Ascending aorta (tissue), 2 donors: ENCODE data around the gene PCSK2. TPM values are rescaled to one million over a fixed set of nuclear protein-coding genes. Genes with fewer than 3 reads are reported as not detected.
A peak's percentile ranks its signal among the peaks of the same experiment; 100 is the strongest.

Source experiments
- DNase-seq, 2 donors: peaks; one replicate each; pipeline ENCODE4 v3.0.0-alpha.2; 2019; ENCODE audit warnings: low spot score in 2 of 2
- H3K27ac ChIP-seq, 2 donors: fragments of 200-600 bp; sonication (generic); one replicate each; pipeline ENCODE4 v1.5.1; 2016 to 2017; ENCODE audit warnings: mild to moderate bottlenecking in 1 of 2
- H3K27me3 ChIP-seq: fragments of 200-600 bp; sonication (generic); one replicate; pipeline ENCODE4 v1.5.1; 2017
- H3K36me3 ChIP-seq, 2 donors: fragments of 200-600 bp; sonication (generic); one replicate each; pipeline ENCODE4 v1.5.1; 2016
- H3K4me1 ChIP-seq, 2 donors: fragments of 200-600 bp; sonication (generic); one replicate each; pipeline ENCODE4 v1.5.1; 2016 to 2017; ENCODE audit warnings: mild to moderate bottlenecking in 1 of 2
- H3K4me3 ChIP-seq, 2 donors: fragments of 200-600 bp; sonication (generic); one replicate each; pipeline ENCODE4 v1.5.1; 2016 to 2017; ENCODE audit warnings: mild to moderate bottlenecking in 1 of 2
- H3K9me3 ChIP-seq, 2 donors: fragments of 200-600 bp; sonication (generic); one replicate each; pipeline ENCODE4 v1.5.1; 2016
- intact Hi-C: fragments of 100-400 bp; cut with DNase I; formaldehyde crosslinking; loops from one replicate; pipeline ENCODE4 v1.15.1; 2023
- total RNA-seq: library from RNA; depleted of rRNA; stranded (reverse); fragments of >200 nt; gene quantifications from one replicate; pipeline ENCODE4 v1.1.0, GENCODE V29; 2016
- TF ChIP-seq, protein P1 (sequence below), 3 experiments: fragments of 200-600 bp in 2 of 3; fragments of 450-650 bp in 1 of 3; sonication (generic) in 2 of 3; IDR thresholded peaks; one replicate each; pipeline ENCODE4 v1.5.1; 2016 to 2019; ENCODE audit warnings: antibody characterized with exemption in 3 of 3, mild to moderate bottlenecking in 1 of 3, moderate library complexity in 1 of 3

Gene PCSK2
- not detected for total RNA-seq

GRCh38 chr20:17226410-17227218 lies at the start of gene PCSK2:
PCSK2 (plus strand) TSS chr20:17227040; CDS start chr20:17227306, 266 bp downstream.
- no peaks in the 10 kb centered on the region for H3K27me3 ChIP-seq
- peaks cover 0 to 6% of the 10 kb centered on the region in 2 donors for H3K4me1 ChIP-seq
- TF ChIP-seq, protein P1, sequence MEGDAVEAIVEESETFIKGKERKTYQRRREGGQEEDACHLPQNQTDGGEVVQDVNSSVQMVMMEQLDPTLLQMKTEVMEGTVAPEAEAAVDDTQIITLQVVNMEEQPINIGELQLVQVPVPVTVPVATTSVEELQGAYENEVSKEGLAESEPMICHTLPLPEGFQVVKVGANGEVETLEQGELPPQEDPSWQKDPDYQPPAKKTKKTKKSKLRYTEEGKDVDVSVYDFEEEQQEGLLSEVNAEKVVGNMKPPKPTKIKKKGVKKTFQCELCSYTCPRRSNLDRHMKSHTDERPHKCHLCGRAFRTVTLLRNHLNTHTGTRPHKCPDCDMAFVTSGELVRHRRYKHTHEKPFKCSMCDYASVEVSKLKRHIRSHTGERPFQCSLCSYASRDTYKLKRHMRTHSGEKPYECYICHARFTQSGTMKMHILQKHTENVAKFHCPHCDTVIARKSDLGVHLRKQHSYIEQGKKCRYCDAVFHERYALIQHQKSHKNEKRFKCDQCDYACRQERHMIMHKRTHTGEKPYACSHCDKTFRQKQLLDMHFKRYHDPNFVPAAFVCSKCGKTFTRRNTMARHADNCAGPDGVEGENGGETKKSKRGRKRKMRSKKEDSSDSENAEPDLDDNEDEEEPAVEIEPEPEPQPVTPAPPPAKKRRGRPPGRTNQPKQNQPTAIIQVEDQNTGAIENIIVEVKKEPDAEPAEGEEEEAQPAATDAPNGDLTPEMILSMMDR (IDR thresholded peaks at IDR 0.05): no peak
- no peaks in the 10 kb centered on the region for H3K9me3 ChIP-seq
- intact Hi-C loops: no loop called here
- no peak for DNase-seq
- no peaks in the 10 kb centered on the region for H3K36me3 ChIP-seq
- H3K27ac ChIP-seq: no peak within 1 kb of the TSS
- peak within 1 kb of the TSS; percentile 28 to 58 for H3K4me3 ChIP-seq

DNA sequence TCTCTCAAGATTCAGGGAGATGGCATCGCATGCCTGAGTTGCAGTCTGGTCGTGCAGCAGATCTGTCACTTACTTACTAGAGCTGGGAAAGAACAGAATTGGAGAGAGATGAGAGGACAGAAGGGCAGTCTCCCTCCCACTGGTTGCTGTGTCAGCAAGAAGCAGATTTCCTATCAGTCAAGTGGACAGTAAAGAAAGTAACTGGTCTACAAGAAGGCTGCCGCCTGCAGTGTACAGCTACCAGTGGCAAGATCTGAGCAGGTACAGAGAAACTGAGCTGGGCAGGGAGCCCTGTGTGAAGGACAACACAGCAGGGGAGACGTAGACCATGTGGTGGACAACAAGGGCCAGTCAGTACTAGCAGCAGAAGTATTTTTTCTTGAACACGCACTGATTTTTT lies 49.5 kb upstream of the PCSK2 start:
- Histone ChIP-seq H3K9me3 (no peaks in the 10 kb centered on the region), H3K27ac (no peak overlapping the region), H3K4me3 (no peak overlapping the region), H3K36me3 (no peaks in the 10 kb centered on the region), H3K4me1 (no peaks in the 10 kb centered on the region), H3K27me3 (no peaks in the 10 kb centered on the region)
- intact Hi-C loops: no loop called here
- TF ChIP-seq, protein P1 (IDR thresholded peaks at IDR 0.05): no peak
- DNase-seq: no peak

- Histone ChIP-seq H3K27ac (no peak overlapping the region), H3K27me3 (no peaks in the 10 kb centered on the region)
Observed at GRCh38 chr20:17179840-17180239, 47.0 kb upstream of the PCSK2 start.

DNA sequence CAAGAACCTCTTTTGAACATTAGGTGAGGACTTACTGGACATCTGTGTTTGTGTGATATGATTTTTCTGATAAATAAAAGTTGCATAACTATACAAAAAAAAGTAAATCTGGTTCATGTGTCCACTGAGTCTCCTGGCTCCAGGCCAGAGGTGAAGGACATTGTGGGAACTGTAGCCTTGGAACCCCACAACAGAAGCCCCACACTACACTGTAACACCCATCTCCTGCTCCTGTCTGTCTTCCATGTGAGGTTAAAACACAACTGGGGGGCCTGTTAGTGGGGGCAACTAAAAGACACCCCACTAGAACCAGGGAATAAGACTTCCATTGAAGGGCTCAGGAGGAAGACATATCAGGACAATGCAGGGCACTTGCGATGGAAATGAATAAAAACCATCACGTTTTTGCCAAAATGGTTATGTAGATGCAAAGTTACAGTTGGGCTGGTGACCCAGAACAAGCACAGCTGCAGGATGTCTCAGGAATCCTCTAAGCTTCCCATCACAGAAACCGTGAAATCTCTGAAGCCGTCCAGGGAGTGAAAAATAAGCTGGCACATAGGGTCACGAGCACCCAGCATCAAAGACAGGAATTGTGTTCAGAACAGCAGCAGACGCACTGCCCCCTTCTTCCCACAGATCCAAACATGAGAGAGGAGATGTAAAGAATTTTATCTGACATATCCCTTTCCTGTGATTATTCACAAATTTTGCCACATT lies 36.7 kb upstream of the PCSK2 start:
- H3K9me3 ChIP-seq: no peaks in the 10 kb centered on the region
- no peaks in the 10 kb centered on the region for H3K36me3 ChIP-seq
- H3K4me3 ChIP-seq: no peak overlapping the region
- H3K27ac ChIP-seq: no peak overlapping the region
- TF ChIP-seq, protein P1 (IDR thresholded peaks at IDR 0.05): no peak
- no peaks in the 10 kb centered on the region for H3K27me3 ChIP-seq
- intact Hi-C loops: no loop called here
- no peak for DNase-seq
- no peaks in the 10 kb centered on the region for H3K4me1 ChIP-seq

More at GRCh38 chr20:17179840-17180239, 47.0 kb upstream of the PCSK2 start:
- no peaks in the 10 kb centered on the region for H3K9me3 ChIP-seq
- TF ChIP-seq, protein P1 (IDR thresholded peaks at IDR 0.05): no peak
- no peaks in the 10 kb centered on the region for H3K4me1 ChIP-seq
- intact Hi-C loops: no loop called here
- no peak for DNase-seq
- H3K36me3 ChIP-seq: no peaks in the 10 kb centered on the region
- H3K4me3 ChIP-seq: no peak overlapping the region

DNA sequence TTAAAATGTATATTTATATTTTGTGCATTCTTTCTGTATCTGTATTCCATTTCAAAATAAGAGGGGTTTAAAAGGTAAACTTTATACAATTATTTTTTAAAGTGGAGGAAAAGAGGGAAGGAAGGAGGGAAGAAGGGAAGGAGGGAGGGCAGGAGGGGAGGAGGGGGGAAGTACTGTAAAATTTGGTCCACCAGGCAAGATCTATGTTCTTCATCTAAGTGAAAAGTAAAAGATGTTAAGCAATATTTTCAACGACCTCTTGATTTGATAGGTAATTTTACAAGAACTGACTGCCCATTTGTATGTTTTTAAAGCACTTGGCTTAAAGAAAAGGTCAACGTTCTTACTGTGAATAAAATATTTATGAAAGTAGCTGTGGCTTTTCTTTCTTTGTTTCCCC lies 29.8 kb upstream of the PCSK2 start:
- no peak for DNase-seq
- intact Hi-C loops: no loop called here
- TF ChIP-seq, protein P1 (IDR thresholded peaks at IDR 0.05): no peak
- no peaks in the 10 kb centered on the region for H3K4me1 ChIP-seq
- no peak overlapping the region for H3K4me3 ChIP-seq
- no peaks in the 10 kb centered on the region for H3K27me3 ChIP-seq
- no peaks in the 10 kb centered on the region for H3K36me3 ChIP-seq
- no peaks in the 10 kb centered on the region for H3K9me3 ChIP-seq
- H3K27ac ChIP-seq: no peak overlapping the region
